ENCODE measurements around the gene PLEKHA5.

DNA sequence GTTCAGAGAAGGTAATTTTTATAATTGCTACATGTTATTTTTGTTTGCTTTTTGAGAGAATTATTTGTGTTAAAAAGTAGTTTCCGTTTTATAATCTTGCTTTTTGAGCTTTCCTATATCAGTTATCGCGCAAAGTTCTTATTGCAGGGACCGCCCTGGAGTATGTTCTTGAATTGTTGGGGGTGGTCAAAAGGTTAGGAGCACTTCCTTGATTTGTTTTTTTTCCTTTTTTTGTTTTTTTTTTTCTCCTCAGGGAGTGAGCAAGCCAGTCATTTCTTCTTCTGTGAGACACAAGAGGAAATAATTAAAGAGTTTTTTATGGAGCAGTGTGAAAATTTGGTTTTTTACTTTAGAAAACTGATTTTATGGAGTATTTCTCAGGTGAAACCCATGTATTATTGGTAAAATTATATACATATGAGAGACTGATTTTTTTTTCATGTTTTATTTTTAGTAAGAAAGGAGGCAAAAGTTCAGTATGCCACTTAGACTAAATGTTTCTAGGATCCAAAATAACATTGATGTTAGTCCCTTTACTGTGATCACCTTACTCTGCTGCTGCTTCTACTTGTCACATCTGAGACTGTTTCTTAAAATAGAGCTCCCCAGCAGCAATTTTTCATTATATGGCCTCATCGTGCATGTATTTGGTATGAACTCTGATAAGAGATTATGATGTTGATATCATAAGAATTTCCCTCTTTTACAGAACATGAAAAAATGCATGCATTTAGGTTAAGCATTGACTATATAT lies 26.6 kb downstream of the PLEKHA5 start:
- TF ChIP-seq, protein P1, sequence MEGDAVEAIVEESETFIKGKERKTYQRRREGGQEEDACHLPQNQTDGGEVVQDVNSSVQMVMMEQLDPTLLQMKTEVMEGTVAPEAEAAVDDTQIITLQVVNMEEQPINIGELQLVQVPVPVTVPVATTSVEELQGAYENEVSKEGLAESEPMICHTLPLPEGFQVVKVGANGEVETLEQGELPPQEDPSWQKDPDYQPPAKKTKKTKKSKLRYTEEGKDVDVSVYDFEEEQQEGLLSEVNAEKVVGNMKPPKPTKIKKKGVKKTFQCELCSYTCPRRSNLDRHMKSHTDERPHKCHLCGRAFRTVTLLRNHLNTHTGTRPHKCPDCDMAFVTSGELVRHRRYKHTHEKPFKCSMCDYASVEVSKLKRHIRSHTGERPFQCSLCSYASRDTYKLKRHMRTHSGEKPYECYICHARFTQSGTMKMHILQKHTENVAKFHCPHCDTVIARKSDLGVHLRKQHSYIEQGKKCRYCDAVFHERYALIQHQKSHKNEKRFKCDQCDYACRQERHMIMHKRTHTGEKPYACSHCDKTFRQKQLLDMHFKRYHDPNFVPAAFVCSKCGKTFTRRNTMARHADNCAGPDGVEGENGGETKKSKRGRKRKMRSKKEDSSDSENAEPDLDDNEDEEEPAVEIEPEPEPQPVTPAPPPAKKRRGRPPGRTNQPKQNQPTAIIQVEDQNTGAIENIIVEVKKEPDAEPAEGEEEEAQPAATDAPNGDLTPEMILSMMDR (conservative IDR thresholded peaks at IDR 0.05; ENCODE audit: low read depth, low read length), result no peak
- no peak for TF ChIP-seq POLR2A (IDR thresholded peaks at IDR 0.05; ENCODE audit: low read depth, low read length)
- no peak for TF ChIP-seq MAFK (IDR thresholded peaks at IDR 0.05; ENCODE audit: low read depth, low read length)
- no peak for TF ChIP-seq MAZ (IDR thresholded peaks at IDR 0.05; ENCODE audit: borderline replicate concordance, low read depth, low read length)
- TF ChIP-seq RAD21 (IDR thresholded peaks at IDR 0.05; ENCODE audit: low read length), result no peak
- no peak for TF ChIP-seq CEBPB (IDR thresholded peaks at IDR 0.05; ENCODE audit: low read depth, low read length)
- TF ChIP-seq MXI1 (IDR thresholded peaks at IDR 0.05; ENCODE audit: borderline replicate concordance, low read depth, low read length), result no peak
- TF ChIP-seq CHD1 (IDR thresholded peaks at IDR 0.05; ENCODE audit: low read depth, low read length), result no peak

All from IMR-90 (cell line).